Activated CD4-positive, alpha-beta memory T cell treated with anti-CD3 and anti-CD28 coated beads for 36 hours (primary cell): ENCODE data around the gene MYO3A. TPM values are rescaled to one million over a fixed set of nuclear protein-coding genes. Genes with fewer than 3 reads are reported as not detected.
"Not testable (repeated sequence)": the region's sequence is repeated elsewhere in the genome, so short reads cannot be mapped to it uniquely, and the experiment has no call there.

ENCODE experiments used
- CTCF ChIA-PET: fragments of 350-600 bp; sonication (Branson Sonifier 250); formaldehyde crosslinking; loops from one replicate; lab custom pipeline; 2021; ENCODE audit warnings: antibody characterized with exemption, inconsistent platforms; lab: Charles Lee
- POLR2A ChIA-PET: fragments of 350-600 bp; sonication (Branson Sonifier 250); formaldehyde crosslinking; loops from one replicate; lab custom pipeline; 2021; ENCODE audit warnings: antibody characterized with exemption; lab: Charles Lee
- DNase-seq: peaks from one replicate; pipeline ENCODE4 v3.0.0-alpha.2; 2020
- H3K27ac Mint-ChIP-seq: one replicate; pipeline ENCODE4 v1.8.0; 2021; ENCODE audit warnings: mixed read lengths
- H3K27me3 Mint-ChIP-seq: one replicate; pipeline ENCODE4 v1.8.0; 2021; ENCODE audit warnings: mixed read lengths
- H3K36me3 Mint-ChIP-seq: one replicate; pipeline ENCODE4 v1.8.0; 2021; ENCODE audit warnings: mixed read lengths
- H3K4me1 Mint-ChIP-seq: one replicate; pipeline ENCODE4 v1.8.0; 2021; ENCODE audit warnings: low read depth, mixed read lengths
- H3K4me3 Mint-ChIP-seq: one replicate; pipeline ENCODE4 v1.8.0; 2021; ENCODE audit warnings: mild to moderate bottlenecking, mixed read lengths
- H3K9me3 Mint-ChIP-seq: one replicate; pipeline ENCODE4 v1.8.0; 2021; ENCODE audit warnings: mixed read lengths
- intact Hi-C: fragments of 100-400 bp; cut with micrococcal nuclease; formaldehyde crosslinking; loops from one replicate; pipeline ENCODE4 v1.15.1; 2023
- total RNA-seq, 2 experiments: library from RNA; stranded (reverse); gene quantifications; one replicate each; pipeline ENCODE4 v1.2.3, GENCODE V29; 2021

The MYO3A gene
- total RNA-seq, 2 experiments from 2014 or later, result not detected

DNA sequence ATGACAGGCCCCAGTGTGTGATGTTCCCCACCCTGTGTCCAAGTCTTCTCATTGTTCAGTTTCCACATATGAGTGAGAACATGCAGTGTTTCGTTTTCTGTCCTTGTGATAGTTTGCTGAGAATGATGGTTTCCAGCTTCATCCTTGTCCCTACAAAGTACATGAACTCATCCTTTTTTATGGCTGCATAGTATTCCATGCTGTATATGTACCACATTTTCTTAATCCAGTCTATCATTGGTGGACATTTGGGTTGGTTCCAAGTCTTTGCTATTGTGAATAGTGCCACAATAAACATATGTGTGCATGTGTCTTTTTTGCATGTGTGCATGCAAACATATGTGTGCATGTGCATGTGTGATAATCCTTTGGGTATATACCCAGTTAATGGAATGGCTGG lies 163.5 kb downstream of the MYO3A start:
- H3K4me1 Mint-ChIP-seq, H3K27me3 Mint-ChIP-seq: not testable (repeated sequence)

DNA sequence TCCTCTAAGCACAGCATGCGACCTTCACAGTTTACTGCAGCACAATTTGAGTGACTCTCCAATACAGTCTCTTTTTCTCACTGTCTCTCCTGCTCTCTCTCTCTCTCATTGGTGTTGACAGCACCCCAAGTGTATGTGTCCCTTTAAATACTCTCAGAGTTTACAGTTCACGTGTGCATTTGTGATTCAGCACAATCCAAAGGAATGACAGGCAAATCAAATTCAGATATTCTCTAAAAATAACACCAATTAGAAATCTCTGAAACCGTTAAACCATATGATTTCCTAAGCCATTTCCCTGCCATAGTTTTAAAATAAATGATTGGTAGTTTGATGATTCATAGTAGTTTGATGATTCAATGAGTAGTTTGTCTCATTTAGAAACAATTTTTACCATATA lies 178.5 kb downstream of the MYO3A start:
- Mint-ChIP-seq H3K4me1 (no peaks in the 10 kb centered on the region), H3K27me3 (peaks cover 9% of the 10 kb centered on the region), H3K27ac (no peak overlapping the region), H3K4me3 (no peak overlapping the region), H3K9me3 (no peaks in the 10 kb centered on the region), H3K36me3 (no peaks in the 10 kb centered on the region)
- DNase-seq, result no peak
- ChIA-PET CTCF (no interaction called here), POLR2A (no interaction called here)
- intact Hi-C loops, result no loop called here

More for the DNA sequence above, 163.5 kb downstream of the MYO3A start:
- H3K27ac Mint-ChIP-seq, DNase-seq, intact Hi-C loops, CTCF ChIA-PET, H3K36me3 Mint-ChIP-seq, POLR2A ChIA-PET, H3K9me3 Mint-ChIP-seq, H3K4me3 Mint-ChIP-seq: not testable (repeated sequence)

DNA sequence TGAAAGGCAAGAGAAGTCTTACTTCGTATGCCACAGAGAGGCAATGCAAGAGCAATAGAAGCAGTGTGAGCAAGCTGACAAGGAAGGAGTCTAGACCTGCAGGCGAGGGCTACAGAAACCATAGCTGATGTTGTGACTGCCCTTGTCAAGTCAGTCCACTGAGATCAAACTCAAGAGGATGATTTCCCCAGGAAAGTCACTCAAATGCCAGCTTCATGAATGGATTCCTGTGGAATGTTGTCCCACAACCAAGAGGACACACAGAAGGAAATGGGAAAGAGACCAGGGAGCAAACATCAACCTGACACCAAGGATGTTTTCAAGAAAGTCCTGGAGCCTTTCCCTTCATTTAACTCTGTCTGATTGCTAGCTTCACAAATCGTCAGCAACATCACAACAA lies 204.6 kb downstream of the MYO3A start:
- ChIA-PET POLR2A (no interaction called here), CTCF (no interaction called here)
- Mint-ChIP-seq H3K27ac (no peak overlapping the region), H3K4me3 (no peak overlapping the region), H3K27me3 (peaks cover 9% of the 10 kb centered on the region), H3K9me3 (peaks cover 9% of the 10 kb centered on the region), H3K36me3 (no peaks in the 10 kb centered on the region), H3K4me1 (no peaks in the 10 kb centered on the region)
- DNase-seq, result no peak
- intact Hi-C loops, result no loop called here

DNA sequence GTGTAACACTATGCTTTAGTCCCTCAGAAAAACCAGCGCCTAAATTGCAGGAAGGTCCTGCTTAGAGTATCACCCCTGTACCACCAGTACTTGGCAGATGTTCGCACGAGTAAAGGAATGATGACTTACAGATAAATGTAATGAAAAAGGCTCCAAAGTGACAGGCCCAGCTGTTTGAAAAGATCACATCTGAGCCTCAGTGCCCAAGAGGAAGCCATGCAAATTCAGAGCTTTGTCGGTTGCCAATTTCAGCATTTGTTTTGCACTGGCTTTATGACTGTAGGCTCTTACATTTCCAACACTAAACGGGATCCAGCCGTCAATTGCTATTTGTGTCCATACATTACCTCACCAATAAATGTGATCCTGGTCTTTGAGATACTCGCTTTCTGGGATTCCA lies 222.0 kb downstream of the MYO3A start:
- H3K36me3 Mint-ChIP-seq, result no peaks in the 10 kb centered on the region
- no peaks in the 10 kb centered on the region for H3K4me1 Mint-ChIP-seq
- no peak overlapping the region for H3K27ac Mint-ChIP-seq
- peaks cover 5% of the 10 kb centered on the region for H3K27me3 Mint-ChIP-seq
- DNase-seq, result no peak
- H3K9me3 Mint-ChIP-seq, result no peaks in the 10 kb centered on the region
- CTCF ChIA-PET, result no interaction called here
- H3K4me3 Mint-ChIP-seq, result no peak overlapping the region
- intact Hi-C loops, result no loop called here
- POLR2A ChIA-PET, result no interaction called here

DNA sequence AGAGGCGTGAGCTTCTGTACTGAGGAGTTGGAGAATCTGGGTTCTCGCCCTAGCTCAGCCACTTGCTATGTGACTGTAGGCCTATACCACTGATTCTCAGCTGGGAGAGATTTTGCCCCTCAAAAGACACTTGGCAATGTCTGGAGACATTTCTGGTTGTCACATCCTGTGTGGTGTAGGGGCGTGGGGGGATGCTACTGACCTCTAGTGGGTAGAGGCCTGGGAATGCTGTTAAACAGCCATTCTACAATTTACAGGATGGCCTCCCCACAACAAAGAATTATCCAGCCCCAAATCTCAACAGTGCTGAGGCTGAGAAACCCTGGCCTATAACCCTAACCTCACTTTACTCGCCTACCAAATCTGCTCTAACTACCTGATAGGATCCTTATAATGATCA lies 223.7 kb downstream of the MYO3A start:
- DNase-seq, result no peak
- intact Hi-C loops, result no loop called here
- no peaks in the 10 kb centered on the region for H3K36me3 Mint-ChIP-seq
- peaks cover 3% of the 10 kb centered on the region for H3K27me3 Mint-ChIP-seq
- H3K9me3 Mint-ChIP-seq, result no peaks in the 10 kb centered on the region
- CTCF ChIA-PET, result no interaction called here
- POLR2A ChIA-PET, result no interaction called here
- H3K4me3 Mint-ChIP-seq, result no peak overlapping the region
- H3K4me1 Mint-ChIP-seq, result no peaks in the 10 kb centered on the region
- H3K27ac Mint-ChIP-seq, result no peak overlapping the region

DNA sequence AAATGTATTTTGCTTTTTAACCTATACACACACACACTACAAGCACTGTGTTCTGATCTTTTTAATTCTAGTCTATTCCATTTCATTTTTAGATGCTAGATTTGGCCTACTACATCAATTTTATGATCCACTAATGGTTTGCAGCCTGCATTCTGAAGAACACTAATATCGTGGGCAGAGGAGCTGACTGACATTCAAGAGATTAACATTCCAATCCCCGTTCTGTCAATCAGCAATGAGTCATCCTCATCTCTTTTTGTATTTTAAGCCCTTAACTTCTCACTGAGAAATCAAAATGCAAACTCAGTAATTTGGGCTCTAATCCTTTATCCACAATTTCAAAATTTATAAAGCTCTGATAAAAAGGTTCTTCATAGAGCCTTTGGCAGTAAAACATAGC lies 235.4 kb downstream of the MYO3A start:
- H3K36me3 Mint-ChIP-seq, result no peaks in the 10 kb centered on the region
- H3K27ac Mint-ChIP-seq, result no peak overlapping the region
- DNase-seq, result no peak
- POLR2A ChIA-PET, result no interaction called here
- no peaks in the 10 kb centered on the region for H3K9me3 Mint-ChIP-seq
- H3K27me3 Mint-ChIP-seq, result peaks cover 20% of the 10 kb centered on the region
- H3K4me1 Mint-ChIP-seq, result no peaks in the 10 kb centered on the region
- H3K4me3 Mint-ChIP-seq, result no peak overlapping the region
- CTCF ChIA-PET, result no interaction called here
- intact Hi-C loops, result no loop called here

DNA sequence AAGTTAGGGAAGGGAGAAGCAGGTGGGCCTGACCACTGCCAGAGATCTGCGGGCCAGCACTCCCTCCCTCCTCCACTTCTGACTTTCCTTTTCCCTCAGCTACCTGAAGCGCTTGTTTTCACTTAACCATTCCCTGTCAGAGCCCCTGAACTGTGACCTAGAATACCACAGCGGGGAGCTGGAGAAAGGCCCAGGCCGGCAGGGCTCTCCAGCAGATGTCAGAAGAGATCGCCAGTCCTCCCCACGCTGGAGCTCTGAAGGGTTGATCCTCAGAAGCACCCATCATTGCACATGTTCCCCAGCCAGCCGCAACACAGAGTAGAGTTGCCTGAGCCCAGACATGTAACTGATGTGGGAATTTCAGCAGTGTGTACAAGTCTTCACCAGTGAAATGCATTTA lies 238.1 kb downstream of the MYO3A start:
- H3K4me3 Mint-ChIP-seq, result no peak overlapping the region
- intact Hi-C loops, result no loop called here
- no peaks in the 10 kb centered on the region for H3K36me3 Mint-ChIP-seq
- peaks cover 20% of the 10 kb centered on the region for H3K27me3 Mint-ChIP-seq
- ChIA-PET CTCF (no interaction called here), POLR2A (no interaction called here)
- no peaks in the 10 kb centered on the region for H3K9me3 Mint-ChIP-seq
- no peaks in the 10 kb centered on the region for H3K4me1 Mint-ChIP-seq
- no peak overlapping the region for H3K27ac Mint-ChIP-seq
- DNase-seq, result no peak

DNA sequence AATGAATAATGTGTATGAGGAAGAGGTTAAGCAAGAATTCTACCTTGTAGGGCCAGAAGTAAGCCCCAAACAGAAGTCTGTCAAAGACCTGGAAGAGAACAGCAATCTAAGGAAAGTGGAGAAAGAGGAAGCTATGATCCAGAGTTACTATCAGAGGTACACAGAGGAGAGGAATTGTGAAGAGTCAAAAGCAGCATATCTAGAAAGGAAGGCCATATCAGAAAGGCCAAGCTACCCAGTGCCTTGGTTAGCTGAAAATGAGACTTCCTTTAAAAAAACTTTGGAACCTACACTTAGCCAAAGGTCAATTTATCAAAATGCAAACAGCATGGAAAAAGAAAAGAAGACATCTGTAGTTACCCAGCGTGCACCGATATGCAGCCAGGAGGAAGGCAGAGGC lies 239.8 kb downstream of the MYO3A start:
- ChIA-PET POLR2A (no interaction called here), CTCF (no interaction called here)
- intact Hi-C loops, result no loop called here
- H3K4me3 Mint-ChIP-seq, result no peak overlapping the region
- DNase-seq, result no peak
- H3K27me3 Mint-ChIP-seq, result peaks cover 22% of the 10 kb centered on the region
- H3K36me3 Mint-ChIP-seq, result no peaks in the 10 kb centered on the region
- no peak overlapping the region for H3K27ac Mint-ChIP-seq
- no peaks in the 10 kb centered on the region for H3K4me1 Mint-ChIP-seq
- H3K9me3 Mint-ChIP-seq, result no peaks in the 10 kb centered on the region

DNA sequence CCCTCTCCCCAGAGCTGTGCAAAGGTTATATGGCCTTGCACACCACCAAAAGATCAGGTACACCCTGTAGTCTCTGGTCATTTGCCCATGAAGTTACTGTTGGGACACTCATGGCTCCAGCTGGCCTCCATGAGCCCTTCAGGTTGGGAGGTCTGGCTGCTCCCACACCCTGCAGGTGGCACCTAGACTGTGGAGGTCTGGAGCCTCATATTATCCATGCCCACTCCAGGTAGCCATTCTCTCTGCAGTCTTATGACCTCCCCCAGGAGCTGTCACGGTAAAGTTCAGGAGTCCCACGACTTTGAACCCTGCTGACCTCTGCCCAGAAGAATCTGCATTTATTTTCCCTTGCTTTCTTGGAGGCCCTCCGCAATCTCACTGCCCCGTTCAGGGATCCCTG lies 243.3 kb downstream of the MYO3A start:
- intact Hi-C loops, result no loop called here
- Mint-ChIP-seq H3K36me3 (no peaks in the 10 kb centered on the region), H3K27me3 (peaks cover 11% of the 10 kb centered on the region), H3K27ac (no peak overlapping the region), H3K4me1 (no peaks in the 10 kb centered on the region), H3K9me3 (no peaks in the 10 kb centered on the region), H3K4me3 (no peak overlapping the region)
- ChIA-PET POLR2A (no interaction called here), CTCF (no interaction called here)
- no peak for DNase-seq

DNA sequence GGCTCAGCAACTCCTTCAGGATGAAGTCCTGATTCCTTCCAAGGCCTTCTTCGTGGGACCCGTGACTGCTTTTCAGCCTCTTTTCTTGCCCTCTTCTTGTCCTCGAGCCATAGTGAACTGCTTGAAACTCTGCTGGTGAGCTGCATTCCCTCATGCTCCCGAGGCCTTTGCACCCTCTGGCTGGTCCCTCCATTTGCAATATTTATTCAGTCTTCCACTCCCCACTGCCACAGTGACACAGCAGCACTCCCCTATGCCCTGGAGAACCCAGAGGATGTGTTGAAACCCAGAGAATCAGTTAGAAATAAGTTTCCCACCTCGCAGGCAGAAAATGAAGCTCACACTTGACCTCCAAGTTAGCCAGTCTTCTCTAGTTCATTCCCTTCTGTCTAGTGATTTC lies 260.2 kb downstream of the MYO3A start:
- CTCF ChIA-PET, result no interaction called here
- intact Hi-C loops, result no loop called here
- Mint-ChIP-seq H3K4me3 (no peak overlapping the region), H3K4me1 (peaks cover 3% of the 10 kb centered on the region), H3K9me3 (peaks cover 2% of the 10 kb centered on the region), H3K27me3 (peaks cover 6% of the 10 kb centered on the region), H3K27ac (no peak overlapping the region), H3K36me3 (no peaks in the 10 kb centered on the region)
- POLR2A ChIA-PET, result no interaction called here
- no peak for DNase-seq

DNA sequence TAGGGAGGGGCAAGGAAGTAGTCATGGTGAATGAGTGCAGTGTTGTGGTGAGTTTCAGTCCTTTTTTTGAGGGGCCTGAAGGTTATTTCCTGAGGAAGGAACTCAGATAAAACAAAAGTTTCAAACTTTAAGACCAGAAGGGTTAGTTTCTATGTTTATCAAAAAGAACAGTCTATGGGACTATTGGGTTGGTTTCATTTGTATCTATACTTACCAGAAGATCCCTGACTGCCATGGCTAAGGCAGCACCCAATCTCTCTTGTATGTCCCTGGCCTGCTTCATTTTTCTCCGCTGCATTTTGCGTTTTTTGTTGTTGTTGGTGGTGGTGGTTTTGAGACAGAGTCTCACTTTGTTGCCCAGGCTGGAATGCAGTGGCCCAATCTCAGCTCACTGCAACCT lies 263.2 kb downstream of the MYO3A start:
- POLR2A ChIA-PET, result no interaction called here

DNA sequence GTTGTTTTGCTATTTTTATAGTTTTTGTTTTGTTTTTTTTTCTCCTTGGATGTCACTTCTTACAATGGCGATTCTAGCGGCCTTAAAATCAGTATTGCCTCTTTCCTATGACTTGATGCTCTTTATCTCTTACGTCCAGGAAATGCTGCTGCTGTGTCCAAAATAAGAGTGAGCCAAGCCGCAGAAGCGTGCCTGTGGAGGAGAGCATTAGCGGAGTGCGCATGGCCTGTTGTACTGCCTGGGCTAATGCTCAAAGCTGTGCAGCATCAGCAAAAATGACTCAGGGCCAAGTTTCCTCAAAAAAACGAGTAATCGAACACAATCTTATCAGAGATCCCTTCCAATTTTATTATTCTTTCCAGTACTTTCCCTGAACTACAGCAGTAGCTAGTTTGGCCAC lies 264.1 kb downstream of the MYO3A start:
- Mint-ChIP-seq H3K27me3 (peaks cover 4% of the 10 kb centered on the region), H3K4me3 (no peak overlapping the region), H3K4me1 (peaks cover 3% of the 10 kb centered on the region), H3K36me3 (no peaks in the 10 kb centered on the region), H3K27ac (no peak overlapping the region), H3K9me3 (peaks cover 2% of the 10 kb centered on the region)
- CTCF ChIA-PET, result no interaction called here
- POLR2A ChIA-PET, result no interaction called here
- intact Hi-C loops, result no loop called here
- DNase-seq, result no peak

More for the DNA sequence above, 263.2 kb downstream of the MYO3A start:
- CTCF ChIA-PET, result no interaction called here
- Mint-ChIP-seq H3K9me3 (peaks cover 2% of the 10 kb centered on the region), H3K27ac (no peak overlapping the region), H3K4me1 (peaks cover 3% of the 10 kb centered on the region), H3K36me3 (no peaks in the 10 kb centered on the region), H3K27me3 (peaks cover 4% of the 10 kb centered on the region), H3K4me3 (no peak overlapping the region)
- intact Hi-C loops, result no loop called here
- no peak for DNase-seq

DNA sequence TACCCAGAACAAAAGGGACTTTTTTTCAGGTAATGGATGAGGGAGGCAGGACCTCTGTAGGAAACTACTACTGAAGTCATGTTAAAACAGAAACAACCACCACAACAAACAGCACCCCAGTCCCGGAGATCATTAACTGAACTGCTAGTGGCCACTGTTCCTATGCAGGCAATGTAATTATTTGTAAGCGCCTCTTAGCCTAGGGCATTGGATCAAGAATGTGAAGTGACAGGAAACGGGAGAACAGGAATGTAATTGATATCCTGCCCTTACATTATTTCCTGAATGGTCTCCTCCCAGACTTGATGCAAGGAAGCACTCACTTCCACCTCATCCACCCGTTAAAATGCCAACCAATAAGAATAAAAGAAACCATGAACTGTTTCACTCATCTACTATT lies 265.8 kb downstream of the MYO3A start:
- DNase-seq, result no peak
- POLR2A ChIA-PET, result no interaction called here
- CTCF ChIA-PET, result no interaction called here
- Mint-ChIP-seq H3K36me3 (no peaks in the 10 kb centered on the region), H3K9me3 (peaks cover 2% of the 10 kb centered on the region), H3K4me1 (peaks cover 3% of the 10 kb centered on the region), H3K27ac (no peak overlapping the region), H3K27me3 (peaks cover 4% of the 10 kb centered on the region), H3K4me3 (no peak overlapping the region)
- intact Hi-C loops, result no loop called here

DNA sequence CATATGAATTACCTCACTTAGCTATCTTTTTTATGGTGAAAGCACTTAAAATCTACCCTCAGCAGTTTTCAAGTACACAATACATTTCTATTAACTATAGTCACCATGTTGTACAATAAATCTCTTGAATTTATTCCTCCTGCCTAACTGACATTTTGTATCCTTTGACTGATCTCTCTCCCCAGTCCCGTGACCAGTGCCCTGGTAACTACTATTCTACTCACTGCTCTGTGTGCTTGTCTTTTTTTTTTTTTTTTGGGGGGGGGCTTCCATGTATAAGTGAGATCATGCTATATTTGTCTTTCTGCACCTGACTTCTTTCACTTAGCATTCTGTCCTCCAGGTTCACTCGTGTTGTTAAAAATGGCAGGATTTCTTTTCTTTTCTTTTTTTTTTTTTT lies 271.2 kb downstream of the MYO3A start:
- no peaks in the 10 kb centered on the region for H3K36me3 Mint-ChIP-seq
- no peak for DNase-seq
- no peak overlapping the region for H3K4me3 Mint-ChIP-seq
- intact Hi-C loops, result no loop called here
- H3K27ac Mint-ChIP-seq, result no peak overlapping the region
- CTCF ChIA-PET, result no interaction called here
- H3K4me1 Mint-ChIP-seq, result no peaks in the 10 kb centered on the region
- POLR2A ChIA-PET, result no interaction called here
- peaks cover 11% of the 10 kb centered on the region for H3K27me3 Mint-ChIP-seq
- H3K9me3 Mint-ChIP-seq, result no peaks in the 10 kb centered on the region
